A549 (cell line): ENCODE data around the gene VWA8. TPM values are rescaled to one million over a fixed set of nuclear protein-coding genes. Genes with fewer than 3 reads are reported as not detected.

ENCODE experiments used
- ATAC-seq, 2 experiments: fragments of 200-7000 bp in 1 of 2; fragments of >200 bp in 1 of 2; cut with Nextera tagmentation in 1 of 2; cut with Tn5 transposase in 1 of 2; 3 replicates each; pipeline versions ENCODE4 v1.8.0 to v1.9.1; 2018 to 2020; ENCODE audit warnings: mild to moderate bottlenecking in 1 of 2, moderate library complexity in 1 of 2
- CTCF ChIA-PET: fragments of 300-600 bp; sonication (Branson Sonifier 250); formaldehyde crosslinking; extraction: SDS; loops from one replicate; lab custom pipeline; 2021; ENCODE audit warnings: antibody characterized with exemption, inconsistent platforms; lab: Yijun Ruan, JAX
- POLR2A ChIA-PET: fragments of 350-600 bp; formaldehyde crosslinking; extraction: SDS; loops from one replicate; lab custom pipeline; 2021; ENCODE audit warnings: antibody characterized with exemption, inconsistent platforms; lab: Yijun Ruan, JAX
- DNase-seq, 2 experiments: peaks; one replicate each; pipeline versions ENCODE4 v3.0.0 to v3.0.0-alpha.2; 2011 to 2016; ENCODE audit warnings: low read depth in 1 of 2, low spot score in 1 of 2
- FAIRE-seq: peaks from 2 replicates; lab custom pipeline; 2011; peaks lifted over from hg19 to GRCh38; lab: Jason Lieb, UNC
- H3K27ac ChIP-seq, 2 experiments: fragments of >200 bp; sonication (Bioruptor Twin); formaldehyde crosslinking; 3 replicates each; pipeline ENCODE4 v1.5.1; 2016 to 2017
- H3K4me1 ChIP-seq: fragments of >200 bp; sonication (Bioruptor Twin); formaldehyde crosslinking; 3 replicates; pipeline ENCODE4 v1.6.1; 2016
- H3K4me2 ChIP-seq: fragments of >200 bp; sonication (Bioruptor Twin); formaldehyde crosslinking; 3 replicates; pipeline ENCODE4 v1.6.1; 2016
- H3K4me3 ChIP-seq: fragments of >200 bp; sonication (Bioruptor Twin); formaldehyde crosslinking; 3 replicates; pipeline ENCODE4 v1.5.1; 2016
- H3K9me3 ChIP-seq: fragments of >200 bp; sonication (Bioruptor Twin); formaldehyde crosslinking; 3 replicates; pipeline ENCODE4 v1.6.1; 2016
- ATOH8 ChIP-seq: fragments of 250-450 bp; sonication (Bioruptor Pico); IDR thresholded peaks from 2 replicates; pipeline ENCODE4 v1.5.0; 2020; ENCODE audit warnings: low read depth, mild to moderate bottlenecking, moderate library complexity
- BCL3 ChIP-seq: fragments of >200 bp; sonication (Bioruptor Twin); formaldehyde crosslinking; IDR thresholded peaks from 3 replicates; pipeline ENCODE4 v1.6.1; 2016
- BHLHE40 ChIP-seq: IDR thresholded peaks from 2 replicates; pipeline ENCODE4 v1.6.1; 2012; ENCODE audit warnings: low read depth, low read length, inconsistent platforms
- CBX2 ChIP-seq: fragments of 200-600 bp; sonication (generic); IDR thresholded peaks from 2 replicates; pipeline ENCODE4 v1.6.1; 2016; ENCODE audit warnings: low read depth, mild to moderate bottlenecking, borderline replicate concordance
- CEBPB ChIP-seq, 2 experiments: fragments of >200 bp in 1 of 2; sonication (Bioruptor Twin) in 1 of 2; formaldehyde crosslinking in 1 of 2; IDR thresholded peaks; 2 replicates each; pipeline ENCODE4 v1.6.1; 2012 to 2016
- CTCF ChIP-seq: fragments of >200 bp; sonication (Bioruptor Twin); formaldehyde crosslinking; IDR thresholded peaks from 3 replicates; pipeline ENCODE4 v1.5.1; 2016
- ELK1 ChIP-seq: fragments of 150-350 bp; IDR thresholded peaks from 2 replicates; pipeline ENCODE4 v1.6.1; 2014; ENCODE audit warnings: low read depth, mild to moderate bottlenecking, low read length
- EP300 ChIP-seq, 2 experiments: fragments of >200 bp; sonication (Bioruptor Twin); formaldehyde crosslinking; IDR thresholded peaks; 2 replicates in 1 of 2; 3 replicates in 1 of 2; pipeline ENCODE4 v1.6.1; 2016 to 2017
- FOSB ChIP-seq: fragments of 250-450 bp; sonication (Bioruptor Pico); IDR thresholded peaks from 2 replicates; pipeline ENCODE4 v1.5.0; 2020; ENCODE audit warnings: mild to moderate bottlenecking, moderate library complexity
- GATA3 ChIP-seq: IDR thresholded peaks from 2 replicates; pipeline ENCODE4 v1.6.1; 2012; ENCODE audit warnings: borderline replicate concordance
- HDAC2 ChIP-seq: fragments of 200-600 bp; sonication (generic); IDR thresholded peaks from 2 replicates; pipeline ENCODE4 v1.6.1; 2016
- JUN ChIP-seq, 2 experiments: fragments of >200 bp; sonication (Bioruptor Twin); formaldehyde crosslinking; IDR thresholded peaks; 2 replicates in 1 of 2; 3 replicates in 1 of 2; pipeline ENCODE4 v1.6.1; 2016 to 2017
- KDM5A ChIP-seq: fragments of 200-600 bp; sonication (generic); IDR thresholded peaks from 2 replicates; pipeline ENCODE4 v1.6.1; 2016; ENCODE audit warnings: antibody characterized with exemption, mild to moderate bottlenecking
- MAFK ChIP-seq: fragments of 450-650 bp; IDR thresholded peaks from 2 replicates; pipeline ENCODE4 v1.6.1; 2014; ENCODE audit not compliant: partially characterized antibody
- MAX ChIP-seq: IDR thresholded peaks from 2 replicates; pipeline ENCODE4 v1.6.1; 2012
- MYC ChIP-seq: IDR thresholded peaks from 2 replicates; pipeline ENCODE4 v1.6.1; 2012; ENCODE audit warnings: mild to moderate bottlenecking, inconsistent platforms, low read length, improper control_type of control experiment, borderline replicate concordance
- NFE2L2 ChIP-seq: fragments of 150-350 bp; conservative IDR thresholded peaks from 2 replicates; pipeline ENCODE4 v1.6.1; 2014; ENCODE audit warnings: low read length
- NPAS2 ChIP-seq: fragments of 250-450 bp; sonication (Bioruptor Pico); IDR thresholded peaks from 2 replicates; pipeline ENCODE4 v1.8.0; 2022; ENCODE audit warnings: mild to moderate bottlenecking, moderate library complexity, borderline replicate concordance
- POLR2A ChIP-seq: IDR thresholded peaks from 2 replicates; pipeline ENCODE4 v1.6.1; 2012; ENCODE audit warnings: mild to moderate bottlenecking, low read length
- RAD21 ChIP-seq, 2 experiments: fragments of >200 bp in 1 of 2; sonication (Bioruptor Twin) in 1 of 2; formaldehyde crosslinking in 1 of 2; IDR thresholded peaks in 1 of 2; conservative IDR thresholded peaks in 1 of 2; 2 replicates in 1 of 2; 3 replicates in 1 of 2; pipeline ENCODE4 v1.6.1; 2012 to 2018; ENCODE audit warnings: inconsistent platforms in 1 of 2
- RFX5 ChIP-seq: fragments of 450-650 bp; IDR thresholded peaks from 2 replicates; pipeline ENCODE4 v1.7.1; 2014; ENCODE audit warnings: antibody characterized with exemption, mild to moderate bottlenecking, moderate library complexity
- SMC3 ChIP-seq: fragments of >200 bp; sonication (Bioruptor Twin); formaldehyde crosslinking; IDR thresholded peaks from 3 replicates; pipeline ENCODE4 v1.6.1; 2018; ENCODE audit warnings: inconsistent platforms
- SREBF2 ChIP-seq: fragments of 450-650 bp; IDR thresholded peaks from 2 replicates; pipeline ENCODE4 v1.6.1; 2014; ENCODE audit warnings: mild to moderate bottlenecking, moderate library complexity
- ZSCAN20 ChIP-seq: fragments of 250-450 bp; sonication (Bioruptor Pico); IDR thresholded peaks from 2 replicates; pipeline ENCODE4 v1.8.0; 2022; ENCODE audit warnings: mild to moderate bottlenecking, moderate library complexity
- WGBS: methylation state at CpG from one replicate; pipeline ENCODE4 v1.1.6; 2017; ENCODE audit errors: missing lambda C conversion rate; 5-methylcytosine and 5-hydroxymethylcytosine counted together
- polyA plus RNA-seq, 4 experiments: library from polyadenylated mRNA; depleted of rRNA in 3 of 4; stranded (reverse); fragments of >200 nt; fragmentation: RNase III in 1 of 4; extraction: RNeasy Plus Mini Kit Qiagen cat#74134 plus additional on column Dnase treatment in 1 of 4; gene quantifications; 2 replicates in 3 of 4; 3 replicates in 1 of 4; pipeline ENCODE4 v1.2.3, GENCODE V29; 2011 to 2017

VWA8 gene
- polyA plus RNA-seq, 2 of the 4 experiments (the other 2 are of a cell fraction), result 6.4 to 15.3 TPM

GRCh38 chr13:41854758-41855157, 106.2 kb downstream of the VWA8 start:
- ATAC-seq, result no peak
- TF ChIP-seq RAD21 (conservative IDR thresholded peaks at IDR 0.05 in 1 of 2, IDR thresholded peaks at IDR 0.05 in 1 of 2) (no peak), NFE2L2 (peak; percentile 62)
- no peak for DNase-seq
- Histone ChIP-seq H3K4me3 (no peak overlapping the region), H3K9me3 (no peaks in the 10 kb centered on the region), H3K27ac (no peak overlapping the region), H3K4me1 (no peaks in the 10 kb centered on the region), H3K4me2 (no peak overlapping the region)
- CTCF ChIA-PET, result no interaction called here
- no peak for FAIRE-seq
- POLR2A ChIA-PET, result no interaction called here
- WGBS, result 68% methylated on average over 1 of the region's 1 CpG

GRCh38 chr13:41851351-41851750, 109.6 kb downstream of the VWA8 start:
- POLR2A ChIA-PET, result no interaction called here
- ATAC-seq (no peak), FAIRE-seq (no peak), DNase-seq (no peak)
- Histone ChIP-seq H3K4me2 (no peak overlapping the region), H3K4me1 (no peaks in the 10 kb centered on the region), H3K27ac (no peak overlapping the region), H3K9me3 (no peaks in the 10 kb centered on the region), H3K4me3 (no peak overlapping the region)
- CTCF ChIA-PET, result no interaction called here
- WGBS, result 95% methylated on average over 3 of the region's 3 CpGs
- TF ChIP-seq NPAS2 (no peak), MAX (no peak), HDAC2 (no peak), ELK1 (no peak), FOSB (CRISPR knock-in tag) (no peak), MAFK (no peak), POLR2A (no peak), CBX2 (no peak)

GRCh38 chr13:41848435-41849255, 112.3 kb downstream of the VWA8 start:
- POLR2A ChIA-PET, result no interaction called here
- ATAC-seq (no peak), DNase-seq (no peak), FAIRE-seq (no peak)
- no peak overlapping the region for H3K4me3 ChIP-seq
- CTCF ChIA-PET, result interaction anchor here (1.1 kb wide), 1 partner anchor 17 kb away, joined by 3 read pairs; no protein-coding TSS in a partner anchor
- H3K4me2 ChIP-seq, result no peak overlapping the region
- no peaks in the 10 kb centered on the region for H3K9me3 ChIP-seq
- no peak overlapping the region for H3K27ac ChIP-seq
- no peaks in the 10 kb centered on the region for H3K4me1 ChIP-seq
- 98% methylated on average over 2 of the region's 2 CpGs for WGBS
- TF ChIP-seq JUN (IDR thresholded peaks at IDR 0.05), result no peak
- TF ChIP-seq ATOH8 (CRISPR knock-in tag), result no peak
- no peak for TF ChIP-seq EP300 (IDR thresholded peaks at IDR 0.05)
- TF ChIP-seq BCL3, result no peak
- peak; percentile 24; the same call in 1 of the 3 replicates for TF ChIP-seq SMC3
- TF ChIP-seq BHLHE40, result no peak
- TF ChIP-seq ZSCAN20 (CRISPR knock-in tag), result no peak
- no peak for TF ChIP-seq RFX5
- TF ChIP-seq ELK1, result no peak
- TF ChIP-seq KDM5A, result no peak
- no peak for TF ChIP-seq MYC
- TF ChIP-seq CEBPB (IDR thresholded peaks at IDR 0.05), result no peak
- no peak for TF ChIP-seq SREBF2
- TF ChIP-seq CTCF, result peak; percentile 23; the same call in 2 of the 3 replicates
- no peak for TF ChIP-seq GATA3
